ENCODE data around the gene MORN5.

MORN5 gene

GRCh38 chr9:122120316-122121071 is 39.2 kb upstream of the MORN5 start:
- H3K36me3 Mint-ChIP-seq (ENCODE audit: low read depth) = no peaks in the 10 kb centered on the region
- DNase-seq = no peak
- no peaks in the 10 kb centered on the region for H3K9me3 Mint-ChIP-seq
- H3K27ac Mint-ChIP-seq = no peak overlapping the region
- no peak overlapping the region for H3K4me3 Mint-ChIP-seq
- ATAC-seq = no peak
- peaks cover 2% of the 10 kb centered on the region for H3K4me1 Mint-ChIP-seq
- H3K27me3 Mint-ChIP-seq = peaks cover 13% of the 10 kb centered on the region

GRCh38 chr9:122121391-122121790 is 38.3 kb upstream of the MORN5 start:
- DNase-seq (no peak), ATAC-seq (no peak)
- H3K4me3 Mint-ChIP-seq = no peak overlapping the region
- no peak overlapping the region for H3K27ac Mint-ChIP-seq
- peaks cover 4% of the 10 kb centered on the region for H3K4me1 Mint-ChIP-seq
- peaks cover 21% of the 10 kb centered on the region for H3K27me3 Mint-ChIP-seq
- no peaks in the 10 kb centered on the region for H3K9me3 Mint-ChIP-seq
- H3K36me3 Mint-ChIP-seq (ENCODE audit: low read depth) = no peaks in the 10 kb centered on the region

- no peaks in the 10 kb centered on the region for H3K9me3 Mint-ChIP-seq
- no peak overlapping the region for H3K27ac Mint-ChIP-seq
- peaks cover 25% of the 10 kb centered on the region for H3K27me3 Mint-ChIP-seq
- H3K4me3 Mint-ChIP-seq = no peak overlapping the region
- peaks cover 7% of the 10 kb centered on the region for H3K4me1 Mint-ChIP-seq
- DNase-seq (no peak), ATAC-seq (no peak)
- no peaks in the 10 kb centered on the region for H3K36me3 Mint-ChIP-seq (ENCODE audit: low read depth)
These were observed 37.8 kb upstream of the MORN5 start for GRCh38 chr9:122121931-122122330.

GRCh38 chr9:122122468-122122867 is 37.2 kb upstream of the MORN5 start:
- ATAC-seq (no peak), DNase-seq (no peak)
- H3K27me3 Mint-ChIP-seq = peaks cover 27% of the 10 kb centered on the region
- H3K9me3 Mint-ChIP-seq = no peaks in the 10 kb centered on the region
- peaks cover 9% of the 10 kb centered on the region for H3K4me1 Mint-ChIP-seq
- no peak overlapping the region for H3K27ac Mint-ChIP-seq
- H3K36me3 Mint-ChIP-seq (ENCODE audit: low read depth) = no peaks in the 10 kb centered on the region
- no peak overlapping the region for H3K4me3 Mint-ChIP-seq

- peaks cover 27% of the 10 kb centered on the region for H3K27me3 Mint-ChIP-seq
- peaks cover 11% of the 10 kb centered on the region for H3K4me1 Mint-ChIP-seq
- H3K4me3 Mint-ChIP-seq = no peak overlapping the region
- H3K9me3 Mint-ChIP-seq = no peaks in the 10 kb centered on the region
- no peak overlapping the region for H3K27ac Mint-ChIP-seq
- H3K36me3 Mint-ChIP-seq (ENCODE audit: low read depth) = no peaks in the 10 kb centered on the region
- peak; percentile 82 for DNase-seq
- peak; percentile 38 for ATAC-seq
These were observed 36.6 kb upstream of the MORN5 start for GRCh38 chr9:122122903-122123632.

- peaks cover 13% of the 10 kb centered on the region for H3K4me1 Mint-ChIP-seq
- H3K9me3 Mint-ChIP-seq = no peaks in the 10 kb centered on the region
- H3K4me3 Mint-ChIP-seq = no peak overlapping the region
- no peak overlapping the region for H3K27ac Mint-ChIP-seq
- ATAC-seq (no peak), DNase-seq (no peak)
- no peaks in the 10 kb centered on the region for H3K36me3 Mint-ChIP-seq (ENCODE audit: low read depth)
- H3K27me3 Mint-ChIP-seq = peaks cover 27% of the 10 kb centered on the region
These were observed 35.7 kb upstream of the MORN5 start for GRCh38 chr9:122124048-122124447.

GRCh38 chr9:122124528-122124927 is 35.2 kb upstream of the MORN5 start:
- ATAC-seq (no peak), DNase-seq (no peak)
- Mint-ChIP-seq H3K4me1 (peaks cover 13% of the 10 kb centered on the region), H3K27me3 (peaks cover 27% of the 10 kb centered on the region), H3K9me3 (no peaks in the 10 kb centered on the region), H3K36me3 (ENCODE audit: low read depth) (no peaks in the 10 kb centered on the region), H3K27ac (no peak overlapping the region), H3K4me3 (no peak overlapping the region)

- Mint-ChIP-seq H3K36me3 (ENCODE audit: low read depth) (no peaks in the 10 kb centered on the region), H3K4me1 (peaks cover 13% of the 10 kb centered on the region), H3K27me3 (peaks cover 27% of the 10 kb centered on the region), H3K9me3 (no peaks in the 10 kb centered on the region), H3K27ac (no peak overlapping the region), H3K4me3 (no peak overlapping the region)
- ATAC-seq (peak; percentile 69), DNase-seq (peak; percentile 81)
These were observed 34.6 kb upstream of the MORN5 start for GRCh38 chr9:122125158-122125508.

- Mint-ChIP-seq H3K4me3 (no peak overlapping the region), H3K9me3 (no peaks in the 10 kb centered on the region), H3K36me3 (ENCODE audit: low read depth) (no peaks in the 10 kb centered on the region), H3K4me1 (peaks cover 13% of the 10 kb centered on the region), H3K27ac (no peak overlapping the region), H3K27me3 (peaks cover 27% of the 10 kb centered on the region)
- ATAC-seq = peak; percentile 2
- DNase-seq = no peak
These were observed 34.0 kb upstream of the MORN5 start for GRCh38 chr9:122125509-122126330.

- Mint-ChIP-seq H3K27me3 (peaks cover 27% of the 10 kb centered on the region), H3K9me3 (no peaks in the 10 kb centered on the region), H3K36me3 (ENCODE audit: low read depth) (no peaks in the 10 kb centered on the region), H3K4me1 (peaks cover 13% of the 10 kb centered on the region), H3K27ac (peak overlapping the region; percentile 19), H3K4me3 (peak overlapping the region; percentile 58)
- ATAC-seq (no peak), DNase-seq (no peak)
These were observed 33.1 kb upstream of the MORN5 start for GRCh38 chr9:122126331-122127261.

GRCh38 chr9:122127396-122127798 is 32.3 kb upstream of the MORN5 start:
- Mint-ChIP-seq H3K27ac (no peak overlapping the region), H3K9me3 (no peaks in the 10 kb centered on the region), H3K4me3 (no peak overlapping the region), H3K36me3 (ENCODE audit: low read depth) (no peaks in the 10 kb centered on the region), H3K4me1 (peaks cover 13% of the 10 kb centered on the region), H3K27me3 (peaks cover 27% of the 10 kb centered on the region)
- ATAC-seq (no peak), DNase-seq (peak; percentile 27)

- no peak overlapping the region for H3K27ac Mint-ChIP-seq
- no peak overlapping the region for H3K4me3 Mint-ChIP-seq
- H3K36me3 Mint-ChIP-seq (ENCODE audit: low read depth) = no peaks in the 10 kb centered on the region
- H3K4me1 Mint-ChIP-seq = peaks cover 13% of the 10 kb centered on the region
- ATAC-seq (no peak), DNase-seq (no peak)
- H3K9me3 Mint-ChIP-seq = no peaks in the 10 kb centered on the region
- peaks cover 27% of the 10 kb centered on the region for H3K27me3 Mint-ChIP-seq
These were observed 31.4 kb upstream of the MORN5 start for GRCh38 chr9:122128007-122128968.

- ATAC-seq (no peak), DNase-seq (no peak)
- Mint-ChIP-seq H3K27me3 (peaks cover 26% of the 10 kb centered on the region), H3K4me3 (no peak overlapping the region), H3K4me1 (peaks cover 13% of the 10 kb centered on the region), H3K27ac (no peak overlapping the region), H3K36me3 (ENCODE audit: low read depth) (no peaks in the 10 kb centered on the region), H3K9me3 (no peaks in the 10 kb centered on the region)
These were observed 30.8 kb upstream of the MORN5 start for GRCh38 chr9:122128969-122129343.

All from activated naive CD8-positive, alpha-beta T cell treated with anti-CD3 and anti-CD28 coated beads, Interleukin-2, amount 50 U/mL, for 24 hours (primary cell).